DMS153 treated with DMSO at 0.1 percent for 48 hours (cell line): ENCODE measurements around the gene STK32A.
"Not testable (repeated sequence)": the region's sequence is repeated elsewhere in the genome, so short reads cannot be mapped to it uniquely, and the experiment has no call there.

Source experiments
- DNase-seq: peaks from one replicate; lab custom pipeline; 2025; ENCODE audit not compliant: unreplicated experiment; lab: John Stamatoyannopoulos, UW

STK32A gene

GRCh38 chr5:147234825-147235635 is at the start of gene STK32A:
STK32A (plus strand) TSS chr5:147235026; CDS start chr5:147239635, 4,609 bp downstream.
- peak; percentile 48 for DNase-seq

- no peak for DNase-seq
These were observed 47.7 kb upstream of the STK32A start for GRCh38 chr5:147187099-147187540.

GRCh38 chr5:147188200-147189108 is 46.4 kb upstream of the STK32A start:
- DNase-seq = peak; percentile 15

GRCh38 chr5:147189109-147189424 is 45.8 kb upstream of the STK32A start:
- no peak for DNase-seq

- DNase-seq = no peak
These were observed 44.5 kb upstream of the STK32A start for GRCh38 chr5:147190331-147190730.

- no peak for DNase-seq
These were observed 41.7 kb upstream of the STK32A start for GRCh38 chr5:147193123-147193522.

- DNase-seq = no peak
These were observed 34.8 kb upstream of the STK32A start for GRCh38 chr5:147200004-147200403.

- no peak for DNase-seq
These were observed 31.6 kb upstream of the STK32A start for GRCh38 chr5:147203213-147203612.

- no peak for DNase-seq
These were observed 30.2 kb upstream of the STK32A start for GRCh38 chr5:147204576-147204975.

- DNase-seq = no peak
These were observed 26.7 kb upstream of the STK32A start for GRCh38 chr5:147208134-147208533.

GRCh38 chr5:147216552-147217154 is 18.2 kb upstream of the STK32A start:
- peak; percentile 11 for DNase-seq

GRCh38 chr5:147223343-147223742 is 11.5 kb upstream of the STK32A start:
- no peak for DNase-seq

- DNase-seq = no peak
These were observed 10.7 kb upstream of the STK32A start for GRCh38 chr5:147223948-147224791.

GRCh38 chr5:147225938-147226337 is 8.9 kb upstream of the STK32A start:
- DNase-seq = no peak

- no peak for DNase-seq
These were observed 8.3 kb upstream of the STK32A start for GRCh38 chr5:147226512-147226911.

- no peak for DNase-seq
These were observed 494 bp upstream of the STK32A start for GRCh38 chr5:147234239-147234824.

GRCh38 chr5:147240266-147240985 is 5.6 kb downstream of the STK32A start:
- no peak for DNase-seq

GRCh38 chr5:147243238-147243637 is 8.4 kb downstream of the STK32A start:
- DNase-seq = not testable (repeated sequence)

GRCh38 chr5:147245381-147246165 is 10.7 kb downstream of the STK32A start:
- DNase-seq = no peak
